MCF 10A (cell line): ENCODE results near the gene MEPCE. TPM values are rescaled to one million over a fixed set of nuclear protein-coding genes. Genes with fewer than 3 reads are reported as not detected.

ENCODE experiments used
- BruUV-seq: library from RNA; stranded (reverse); fragments of 400-500 nt; replicated peaks from 2 replicates; lab custom pipeline; 2021; lab: Mats Ljungman, UMichigan
- CTCF ChIA-PET: fragments of 300-600 bp; sonication (Branson Sonifier 250); formaldehyde crosslinking; extraction: SDS; loops from one replicate; lab custom pipeline; 2021; ENCODE audit warnings: antibody characterized with exemption, inconsistent platforms; lab: Yijun Ruan, JAX
- POLR2A ChIA-PET: fragments of 300-600, 350-650 bp; sonication (Branson Sonifier 250); formaldehyde crosslinking; extraction: SDS; loops from one replicate; lab custom pipeline; 2020; ENCODE audit warnings: antibody characterized with exemption, inconsistent platforms; lab: Yijun Ruan, JAX
- DNase-seq: peaks from one replicate; pipeline ENCODE4 v3.0.0-alpha.2; 2018; ENCODE audit not compliant: unreplicated experiment
- H3K27ac Mint-ChIP-seq: one replicate; pipeline ENCODE4 v1.8.0; 2022; ENCODE audit warnings: mild to moderate bottlenecking, low read depth, mixed read lengths; ENCODE audit not compliant: unreplicated experiment
- H3K27me3 Mint-ChIP-seq: one replicate; pipeline ENCODE4 v1.8.0; 2022; ENCODE audit warnings: mixed read lengths; ENCODE audit not compliant: insufficient read depth, unreplicated experiment
- H3K36me3 Mint-ChIP-seq: one replicate; pipeline ENCODE4 v1.8.0; 2022; ENCODE audit warnings: mild to moderate bottlenecking, moderate library complexity, mixed read lengths; ENCODE audit not compliant: insufficient read depth, unreplicated experiment
- H3K4me1 Mint-ChIP-seq: one replicate; pipeline ENCODE4 v1.8.0; 2022; ENCODE audit warnings: mixed read lengths; ENCODE audit not compliant: insufficient read depth, unreplicated experiment
- H3K4me3 Mint-ChIP-seq: one replicate; pipeline ENCODE4 v1.8.0; 2022; ENCODE audit warnings: mild to moderate bottlenecking, moderate library complexity, mixed read lengths; ENCODE audit not compliant: unreplicated experiment
- H3K9me3 Mint-ChIP-seq: one replicate; pipeline ENCODE4 v1.8.0; 2022; ENCODE audit warnings: mixed read lengths; ENCODE audit not compliant: unreplicated experiment
- intact Hi-C: fragments of 100-400 bp; cut with micrococcal nuclease; formaldehyde crosslinking; loops from 2 replicates; pipeline ENCODE4 v1.14.1; 2022
- total RNA-seq: library from RNA; stranded (reverse); gene quantifications from 2 replicates; pipeline ENCODE4 v1.2.3, GENCODE V29; 2022
- TF ChIP-seq, protein P1 (sequence below): fragments of 200-600 bp; IDR thresholded peaks from one replicate; pipeline ENCODE4 v1.8.0; 2022; ENCODE audit warnings: antibody characterized with exemption, mild to moderate bottlenecking; ENCODE audit not compliant: unreplicated experiment

Gene MEPCE
- total RNA-seq, 1 experiment from 2014 or later, result 59.9 TPM

DNA sequence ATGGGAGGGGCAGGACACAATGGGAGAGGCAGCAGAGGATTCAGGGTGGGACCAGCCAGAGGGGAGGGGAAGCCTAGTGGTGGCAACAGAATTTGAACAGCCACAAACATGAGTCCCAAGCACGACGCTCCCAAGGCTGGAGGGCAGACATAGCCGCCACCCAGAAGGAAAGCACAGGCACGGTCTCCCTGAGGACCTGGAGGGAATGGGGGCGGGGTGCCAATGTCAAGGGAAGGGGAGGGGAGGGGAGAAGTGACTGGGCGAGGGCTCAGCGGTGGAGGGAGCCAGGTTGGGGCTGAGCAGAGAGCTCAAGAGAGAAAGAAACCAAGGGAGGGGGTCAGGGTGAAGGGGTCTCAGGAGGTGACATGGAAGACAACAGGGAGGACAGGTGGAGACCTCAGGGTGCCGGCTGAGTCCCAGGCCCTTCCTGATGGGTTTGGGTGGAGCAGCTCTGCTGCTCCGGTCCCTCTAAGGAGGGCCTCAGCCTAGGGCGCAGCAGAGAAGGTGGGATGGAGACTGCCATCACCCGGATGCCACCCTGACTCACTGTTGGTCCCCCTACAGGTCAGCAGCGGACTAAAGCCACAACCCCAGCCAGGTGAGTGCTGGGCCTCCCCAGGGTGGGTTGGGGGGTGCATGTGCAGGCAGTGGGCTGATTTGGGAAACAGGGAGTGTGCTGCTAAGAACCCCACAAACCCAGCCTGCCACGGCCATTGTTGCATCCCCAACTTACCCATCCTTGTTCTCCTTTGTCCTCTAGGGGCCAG is 32.1 kb upstream of the MEPCE start:
- ChIA-PET CTCF (interaction anchor here (2.1 kb wide), 1 partner anchor 10 kb away, joined by 15 read pairs; no protein-coding TSS in a partner anchor), POLR2A (no interaction called here)
- Mint-ChIP-seq H3K9me3 (no peaks in the 10 kb centered on the region), H3K4me3 (no peak overlapping the region), H3K27me3 (peaks cover 29% of the 10 kb centered on the region), H3K36me3 (peaks cover 6% of the 10 kb centered on the region), H3K4me1 (no peaks in the 10 kb centered on the region), H3K27ac (no peak overlapping the region)
- TF ChIP-seq, protein P1, sequence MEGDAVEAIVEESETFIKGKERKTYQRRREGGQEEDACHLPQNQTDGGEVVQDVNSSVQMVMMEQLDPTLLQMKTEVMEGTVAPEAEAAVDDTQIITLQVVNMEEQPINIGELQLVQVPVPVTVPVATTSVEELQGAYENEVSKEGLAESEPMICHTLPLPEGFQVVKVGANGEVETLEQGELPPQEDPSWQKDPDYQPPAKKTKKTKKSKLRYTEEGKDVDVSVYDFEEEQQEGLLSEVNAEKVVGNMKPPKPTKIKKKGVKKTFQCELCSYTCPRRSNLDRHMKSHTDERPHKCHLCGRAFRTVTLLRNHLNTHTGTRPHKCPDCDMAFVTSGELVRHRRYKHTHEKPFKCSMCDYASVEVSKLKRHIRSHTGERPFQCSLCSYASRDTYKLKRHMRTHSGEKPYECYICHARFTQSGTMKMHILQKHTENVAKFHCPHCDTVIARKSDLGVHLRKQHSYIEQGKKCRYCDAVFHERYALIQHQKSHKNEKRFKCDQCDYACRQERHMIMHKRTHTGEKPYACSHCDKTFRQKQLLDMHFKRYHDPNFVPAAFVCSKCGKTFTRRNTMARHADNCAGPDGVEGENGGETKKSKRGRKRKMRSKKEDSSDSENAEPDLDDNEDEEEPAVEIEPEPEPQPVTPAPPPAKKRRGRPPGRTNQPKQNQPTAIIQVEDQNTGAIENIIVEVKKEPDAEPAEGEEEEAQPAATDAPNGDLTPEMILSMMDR, result no peak
- BruUV-seq, result no TSS peak
- no peak for DNase-seq
- intact Hi-C loops, result no loop called here

DNA sequence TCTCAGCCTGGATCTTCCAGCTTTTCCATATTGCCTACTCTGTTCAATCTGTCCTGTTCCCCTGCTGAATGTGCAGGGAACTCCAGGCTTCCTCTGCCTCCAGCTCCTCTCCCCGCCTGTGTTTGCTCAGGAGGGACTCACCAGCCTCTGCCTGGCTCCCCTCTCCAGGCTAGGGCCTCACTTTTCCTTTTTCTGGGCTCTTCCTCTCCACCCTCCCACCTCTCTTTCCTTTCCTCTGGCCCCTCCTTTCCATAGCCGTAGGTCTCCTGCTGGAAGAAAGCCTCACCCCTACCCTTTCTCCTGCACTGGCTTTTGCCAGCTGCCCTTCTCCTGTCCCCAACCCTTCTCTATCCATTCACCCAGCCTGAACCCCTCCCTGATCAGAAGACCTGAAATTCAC is 31.4 kb upstream of the MEPCE start:
- H3K36me3 Mint-ChIP-seq, result peaks cover 6% of the 10 kb centered on the region
- BruUV-seq, result no TSS peak
- intact Hi-C loops, result no loop called here
- no peaks in the 10 kb centered on the region for H3K4me1 Mint-ChIP-seq
- POLR2A ChIA-PET, result no interaction called here
- TF ChIP-seq, protein P1, result no peak
- CTCF ChIA-PET, result no interaction called here
- no peak for DNase-seq
- H3K9me3 Mint-ChIP-seq, result no peaks in the 10 kb centered on the region
- H3K4me3 Mint-ChIP-seq, result no peak overlapping the region
- H3K27me3 Mint-ChIP-seq, result peaks cover 25% of the 10 kb centered on the region
- no peak overlapping the region for H3K27ac Mint-ChIP-seq

DNA sequence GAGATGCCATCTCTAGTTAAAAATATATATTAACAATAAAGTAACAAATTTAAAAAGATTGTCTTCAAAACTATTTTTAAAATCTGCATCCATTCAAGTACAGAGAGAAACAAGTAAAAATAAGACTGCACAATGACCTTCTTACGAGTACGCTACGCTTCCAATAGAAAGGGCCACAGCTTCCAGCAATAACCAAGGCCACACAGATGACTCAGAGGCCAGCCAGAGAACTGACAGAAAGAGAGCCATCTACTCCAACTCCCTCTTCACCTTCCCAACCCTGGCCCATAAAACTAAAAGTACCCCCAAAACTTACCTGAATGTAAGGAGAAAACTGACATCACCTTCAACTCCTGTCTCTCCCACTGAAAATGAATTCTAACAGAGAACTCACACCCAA is 29.6 kb upstream of the MEPCE start:
- DNase-seq, result no peak
- CTCF ChIA-PET, result no interaction called here
- Mint-ChIP-seq H3K4me1 (no peaks in the 10 kb centered on the region), H3K36me3 (peaks cover 6% of the 10 kb centered on the region), H3K27me3 (peaks cover 22% of the 10 kb centered on the region), H3K27ac (no peak overlapping the region), H3K4me3 (no peak overlapping the region), H3K9me3 (no peaks in the 10 kb centered on the region)
- no TSS peak for BruUV-seq
- intact Hi-C loops, result no loop called here
- TF ChIP-seq, protein P1, result no peak
- POLR2A ChIA-PET, result interaction anchor here (1.2 kb wide), 1 partner anchor 32 kb away, joined by 4 read pairs; no protein-coding TSS in a partner anchor

DNA sequence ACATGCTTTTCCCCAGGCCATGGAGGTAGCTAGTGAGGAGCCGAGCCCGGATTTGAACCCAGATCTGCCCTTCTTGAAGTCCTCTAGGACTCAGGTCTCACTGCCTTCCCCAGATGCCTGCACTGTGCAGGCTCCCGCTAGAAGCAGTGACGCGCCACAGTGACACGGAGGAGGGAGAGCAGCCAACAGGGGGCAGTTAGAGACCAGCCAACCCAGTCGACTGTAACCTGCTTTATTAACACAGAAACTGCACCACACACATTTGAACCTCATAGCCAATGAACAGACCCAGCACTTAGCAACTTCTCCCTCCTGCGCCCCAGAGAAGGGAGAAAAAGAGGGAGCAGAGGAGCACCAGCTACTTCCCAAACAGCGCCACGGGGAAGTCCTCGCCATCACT is 29.0 kb upstream of the MEPCE start:
- Mint-ChIP-seq H3K9me3 (no peaks in the 10 kb centered on the region), H3K4me3 (no peak overlapping the region), H3K27ac (no peak overlapping the region), H3K4me1 (no peaks in the 10 kb centered on the region), H3K27me3 (peaks cover 22% of the 10 kb centered on the region), H3K36me3 (peaks cover 6% of the 10 kb centered on the region)
- ChIA-PET POLR2A (interaction anchor here (0.9 to 1.2 kb wide), 2 partner anchors 10 to 32 kb away, joined by 4 to 5 read pairs; no protein-coding TSS in a partner anchor), CTCF (interaction anchor here (0.5 to 0.6 kb wide), 2 partner anchors 16 to 38 kb away, joined by 6 to 8 read pairs; no protein-coding TSS in a partner anchor)
- intact Hi-C loops, result no loop called here
- TF ChIP-seq, protein P1, result no peak
- DNase-seq, result no peak
- no TSS peak for BruUV-seq
